Body of pancreas (tissue), 4 donors: ENCODE data around the gene LMOD1.

Source experiments
- POLR2A ChIP-seq, 3 donors: fragments of 450-650 bp; IDR thresholded peaks; one replicate each; pipeline ENCODE4 v1.6.1; 2016; ENCODE audit warnings: antibody characterized with exemption in 3 of 3, mild to moderate bottlenecking in 2 of 3
- TF ChIP-seq, protein P1 (sequence below), 7 experiments: fragments of 450-650 bp in 4 of 7; fragments of 200-600 bp in 3 of 7; sonication (generic) in 3 of 7; IDR thresholded peaks; one replicate each; pipeline ENCODE4 v1.5.1; 2016 to 2019; ENCODE audit warnings: antibody characterized with exemption in 7 of 7

DNA sequence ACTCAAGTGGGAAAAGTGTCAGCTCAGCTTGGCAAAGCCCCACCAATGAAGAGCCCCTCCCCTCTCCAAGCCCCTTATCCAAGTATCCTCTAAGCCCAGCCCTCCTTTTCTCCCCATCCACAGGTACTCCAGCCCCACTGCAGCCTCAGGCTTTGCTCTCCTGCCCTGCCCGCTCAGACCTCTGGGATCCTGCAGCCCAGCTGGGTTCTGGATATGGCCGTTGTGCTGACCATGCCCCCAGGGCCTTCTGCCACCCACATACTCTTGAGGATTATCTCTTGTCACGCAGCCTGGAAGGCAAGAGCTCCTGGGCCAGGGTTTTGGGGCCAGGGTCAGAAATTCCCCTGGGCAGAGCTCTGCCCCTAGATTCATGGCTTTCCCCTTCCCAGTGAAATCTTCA is 52.9 kb downstream of the LMOD1 start:
- TF ChIP-seq, protein P1, sequence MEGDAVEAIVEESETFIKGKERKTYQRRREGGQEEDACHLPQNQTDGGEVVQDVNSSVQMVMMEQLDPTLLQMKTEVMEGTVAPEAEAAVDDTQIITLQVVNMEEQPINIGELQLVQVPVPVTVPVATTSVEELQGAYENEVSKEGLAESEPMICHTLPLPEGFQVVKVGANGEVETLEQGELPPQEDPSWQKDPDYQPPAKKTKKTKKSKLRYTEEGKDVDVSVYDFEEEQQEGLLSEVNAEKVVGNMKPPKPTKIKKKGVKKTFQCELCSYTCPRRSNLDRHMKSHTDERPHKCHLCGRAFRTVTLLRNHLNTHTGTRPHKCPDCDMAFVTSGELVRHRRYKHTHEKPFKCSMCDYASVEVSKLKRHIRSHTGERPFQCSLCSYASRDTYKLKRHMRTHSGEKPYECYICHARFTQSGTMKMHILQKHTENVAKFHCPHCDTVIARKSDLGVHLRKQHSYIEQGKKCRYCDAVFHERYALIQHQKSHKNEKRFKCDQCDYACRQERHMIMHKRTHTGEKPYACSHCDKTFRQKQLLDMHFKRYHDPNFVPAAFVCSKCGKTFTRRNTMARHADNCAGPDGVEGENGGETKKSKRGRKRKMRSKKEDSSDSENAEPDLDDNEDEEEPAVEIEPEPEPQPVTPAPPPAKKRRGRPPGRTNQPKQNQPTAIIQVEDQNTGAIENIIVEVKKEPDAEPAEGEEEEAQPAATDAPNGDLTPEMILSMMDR (IDR thresholded peaks at IDR 0.05), result no peak
- TF ChIP-seq POLR2A (IDR thresholded peaks at IDR 0.05), result no peak
